ENCODE measurements around the gene CUL1.
"Not testable (repeated sequence)": the region's sequence is repeated elsewhere in the genome, so short reads cannot be mapped to it uniquely, and the experiment has no call there.

CUL1 gene

GRCh38 chr7:148698007-148698396 lies 701 bp upstream of the CUL1 start:
- DNase-seq: peak; percentile 19

- DNase-seq: peak; percentile 73
Observed at GRCh38 chr7:148699024-148699781, 500 bp downstream of the CUL1 start.

- DNase-seq: peak; percentile 27
Observed at GRCh38 chr7:148699782-148700629, 1.3 kb downstream of the CUL1 start.

- peak; percentile 63 for DNase-seq
Observed at GRCh38 chr7:148700661-148701064, 2.0 kb downstream of the CUL1 start.

GRCh38 chr7:148701414-148701813 lies 2.7 kb downstream of the CUL1 start:
- no peak for DNase-seq

- no peak for DNase-seq
Observed at GRCh38 chr7:148702876-148703670, 4.4 kb downstream of the CUL1 start.

GRCh38 chr7:148703671-148703962 lies 4.9 kb downstream of the CUL1 start:
- DNase-seq: not testable (repeated sequence)

- DNase-seq: no peak
Observed at GRCh38 chr7:148704189-148704588, 5.5 kb downstream of the CUL1 start.

- no peak for DNase-seq
Observed at GRCh38 chr7:148704970-148705369, 6.3 kb downstream of the CUL1 start.

GRCh38 chr7:148706368-148706767 lies 7.7 kb downstream of the CUL1 start:
- DNase-seq: no peak

GRCh38 chr7:148708026-148708885 lies 9.6 kb downstream of the CUL1 start:
- no peak for DNase-seq

- DNase-seq: no peak
Observed at GRCh38 chr7:148709014-148709413, 10.3 kb downstream of the CUL1 start.

- DNase-seq: not testable (repeated sequence)
Observed at GRCh38 chr7:148710426-148710825, 11.7 kb downstream of the CUL1 start.

- DNase-seq: no peak
Observed at GRCh38 chr7:148711191-148712102, 12.7 kb downstream of the CUL1 start.

GRCh38 chr7:148712678-148713329 lies 14.1 kb downstream of the CUL1 start:
- no peak for DNase-seq

- DNase-seq: no peak
Observed at GRCh38 chr7:148714498-148714897, 15.8 kb downstream of the CUL1 start.

GRCh38 chr7:148715027-148715426 lies 16.3 kb downstream of the CUL1 start:
- DNase-seq: no peak

- no peak for DNase-seq
Observed at GRCh38 chr7:148717266-148717793, 18.6 kb downstream of the CUL1 start.

- no peak for DNase-seq
Observed at GRCh38 chr7:148718431-148718830, 19.7 kb downstream of the CUL1 start.

- DNase-seq: no peak
Observed at GRCh38 chr7:148719753-148720152, 21.1 kb downstream of the CUL1 start.

GRCh38 chr7:148720472-148720871 lies 21.8 kb downstream of the CUL1 start:
- DNase-seq: no peak

All from activated CD4-positive, alpha-beta T cell treated with anti-CD3 and anti-CD28 coated beads, Interleukin-10, Interleukin-2, amounts not matched to agents 100 ng/mL and 50 ng/mL, durations not matched to agents 16 hours and 8 hours (primary cell).